A673 (cell line): ENCODE data around the gene TDRKH.

Experiments used
- CTCF ChIP-seq: fragments of 300-800, 200-600 bp; sonication (generic); conservative IDR thresholded peaks from 2 replicates; pipeline ENCODE4 v1.5.1; 2017; ENCODE audit warnings: low read depth, mild to moderate bottlenecking, antibody characterized with exemption, low read length, moderate library complexity, mixed read lengths
- EZH2 ChIP-seq: fragments of 200-600 bp; sonication (generic); IDR thresholded peaks from 2 replicates; pipeline ENCODE4 v1.6.1; 2017; ENCODE audit warnings: borderline replicate concordance, low read depth, mild to moderate bottlenecking, mixed read lengths, antibody characterized with exemption, low read length; ENCODE audit not compliant: poor library complexity, severe bottlenecking

GRCh38 chr1:151760597-151761385, 29.5 kb downstream of the TDRKH start:
- no peak for TF ChIP-seq CTCF
- TF ChIP-seq EZH2 = no peak
